Germinal center (tissue), 1 donor: ENCODE measurements around the gene TBXAS1.

ENCODE experiments used
- DNase-seq: peaks from one replicate; pipeline ENCODE4 v3.0.0; 2012; ENCODE audit warnings: mixed read lengths, low spot score

Gene TBXAS1

DNA sequence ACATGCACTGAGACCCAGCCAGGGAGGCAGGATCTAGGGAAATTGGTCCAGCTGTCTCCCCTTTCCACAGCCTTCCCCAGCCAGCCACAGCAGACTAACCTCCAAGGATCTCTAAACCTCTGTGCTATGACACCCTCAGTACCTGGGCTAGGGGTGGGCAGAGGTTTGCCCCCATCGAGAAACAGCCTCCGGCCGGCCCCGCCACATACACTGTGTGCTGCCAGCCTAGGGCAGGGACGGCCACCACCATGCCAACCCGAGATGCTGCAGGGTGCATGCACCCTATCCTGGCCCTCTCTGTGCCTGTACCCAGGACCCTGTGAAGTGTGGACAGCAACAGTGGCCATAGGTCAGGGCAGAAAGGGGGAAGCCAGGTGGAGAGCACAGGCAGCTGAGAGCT, 175.6 kb downstream of the TBXAS1 start:
- DNase-seq, result no peak

DNA sequence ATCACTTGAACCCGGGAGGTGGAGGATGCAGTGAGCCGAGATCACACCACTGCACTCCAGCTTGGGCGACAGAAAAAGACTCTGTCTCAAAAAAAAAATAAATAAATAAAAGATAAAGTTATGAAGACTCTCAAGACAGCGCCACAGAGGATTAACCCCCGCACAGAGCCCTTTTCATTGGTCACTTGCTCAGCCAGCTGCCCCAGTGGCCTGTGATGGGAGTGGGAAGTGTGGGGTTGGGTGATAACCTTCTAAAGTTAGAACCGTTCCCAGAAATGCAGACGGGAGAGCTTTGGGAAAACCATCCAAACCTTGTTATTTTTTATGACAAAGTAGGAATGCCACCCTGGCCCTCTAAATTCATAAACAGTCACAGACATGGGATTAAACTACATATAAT, 176.3 kb downstream of the TBXAS1 start:
- DNase-seq, result no peak

DNA sequence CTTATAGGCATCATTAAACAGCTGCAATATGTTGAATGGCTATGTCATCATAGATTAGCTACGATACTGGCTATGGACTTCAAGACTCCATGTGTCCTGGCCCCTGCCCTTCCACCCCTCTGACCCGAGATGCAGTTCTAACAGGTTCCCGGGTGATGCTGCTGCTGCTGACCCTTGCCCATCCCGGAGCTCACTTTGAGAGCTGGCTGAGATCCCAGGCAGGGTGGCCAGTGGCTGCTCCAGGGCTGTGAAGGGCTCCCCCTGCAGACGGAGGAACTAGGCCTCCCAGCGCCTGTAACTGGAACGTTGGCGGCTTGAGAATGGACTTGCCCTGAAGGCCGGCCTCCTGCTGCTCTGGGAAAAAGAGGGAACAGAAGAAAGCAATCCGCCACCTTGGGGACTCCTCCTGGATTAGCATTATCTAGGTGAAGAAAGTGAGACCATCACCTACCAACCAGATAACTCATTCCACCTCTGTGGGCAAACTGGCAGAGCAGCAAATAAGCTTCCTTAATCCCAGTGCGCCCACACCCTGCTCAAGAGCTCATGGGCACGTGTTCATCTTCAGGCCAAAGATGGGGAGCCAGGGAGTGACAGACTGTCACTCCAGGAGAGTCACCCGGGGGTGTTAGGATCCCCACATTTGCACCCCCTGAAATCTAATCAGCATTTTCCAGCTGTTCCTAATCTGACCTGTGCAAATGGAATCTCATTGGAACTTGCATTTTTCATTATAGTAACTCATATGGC, 176.9 kb downstream of the TBXAS1 start:
- no peak for DNase-seq

DNA sequence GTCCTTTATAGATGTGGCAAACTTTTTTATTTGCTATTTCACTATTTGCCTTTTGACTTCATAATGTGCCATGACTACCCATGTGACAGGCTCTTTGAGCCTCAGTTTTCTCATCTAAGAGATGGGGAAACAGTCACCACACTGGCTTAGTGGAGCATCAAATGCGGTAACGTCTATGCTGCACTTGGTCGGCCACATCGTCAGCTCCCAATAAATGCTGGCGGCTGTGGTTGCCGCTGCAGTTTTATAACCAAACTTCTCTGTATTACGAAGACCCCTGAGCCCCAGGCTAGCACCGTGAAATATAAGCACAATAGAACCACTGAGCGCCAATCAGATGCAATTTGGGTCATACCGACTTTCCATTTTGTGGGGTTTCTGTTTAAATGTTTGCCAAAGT, 177.5 kb downstream of the TBXAS1 start:
- no peak for DNase-seq

DNA sequence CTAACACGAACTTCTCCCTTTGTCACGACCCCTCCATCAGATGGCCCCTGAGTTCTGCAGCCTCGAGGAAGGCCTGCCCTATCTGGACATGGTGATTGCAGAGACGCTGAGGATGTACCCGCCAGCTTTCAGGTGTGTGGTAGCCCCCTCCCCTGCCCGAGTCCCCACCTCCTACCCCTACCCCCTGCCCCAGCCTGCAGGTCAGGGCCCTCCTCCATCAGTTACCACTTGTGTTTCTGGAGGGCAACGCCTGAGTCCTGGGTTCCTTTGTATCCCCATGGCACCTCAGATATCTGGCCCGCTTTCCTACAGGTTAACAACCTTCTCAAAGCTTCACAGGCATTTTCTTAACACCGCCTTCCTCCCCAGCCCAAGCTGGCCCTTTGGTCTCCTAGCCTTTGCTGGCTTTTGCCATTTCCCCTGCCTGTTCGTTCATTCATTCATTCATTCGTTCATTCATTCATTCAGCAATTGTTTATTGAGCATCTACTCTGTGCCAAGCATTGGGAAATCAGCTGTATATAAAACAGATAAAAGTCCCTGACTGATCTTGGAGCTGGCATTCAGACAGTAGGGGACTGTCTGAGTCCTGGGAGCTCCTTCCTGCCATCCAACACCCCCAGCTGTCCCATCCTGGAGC, 178.1 kb downstream of the TBXAS1 start:
- no peak for DNase-seq

DNA sequence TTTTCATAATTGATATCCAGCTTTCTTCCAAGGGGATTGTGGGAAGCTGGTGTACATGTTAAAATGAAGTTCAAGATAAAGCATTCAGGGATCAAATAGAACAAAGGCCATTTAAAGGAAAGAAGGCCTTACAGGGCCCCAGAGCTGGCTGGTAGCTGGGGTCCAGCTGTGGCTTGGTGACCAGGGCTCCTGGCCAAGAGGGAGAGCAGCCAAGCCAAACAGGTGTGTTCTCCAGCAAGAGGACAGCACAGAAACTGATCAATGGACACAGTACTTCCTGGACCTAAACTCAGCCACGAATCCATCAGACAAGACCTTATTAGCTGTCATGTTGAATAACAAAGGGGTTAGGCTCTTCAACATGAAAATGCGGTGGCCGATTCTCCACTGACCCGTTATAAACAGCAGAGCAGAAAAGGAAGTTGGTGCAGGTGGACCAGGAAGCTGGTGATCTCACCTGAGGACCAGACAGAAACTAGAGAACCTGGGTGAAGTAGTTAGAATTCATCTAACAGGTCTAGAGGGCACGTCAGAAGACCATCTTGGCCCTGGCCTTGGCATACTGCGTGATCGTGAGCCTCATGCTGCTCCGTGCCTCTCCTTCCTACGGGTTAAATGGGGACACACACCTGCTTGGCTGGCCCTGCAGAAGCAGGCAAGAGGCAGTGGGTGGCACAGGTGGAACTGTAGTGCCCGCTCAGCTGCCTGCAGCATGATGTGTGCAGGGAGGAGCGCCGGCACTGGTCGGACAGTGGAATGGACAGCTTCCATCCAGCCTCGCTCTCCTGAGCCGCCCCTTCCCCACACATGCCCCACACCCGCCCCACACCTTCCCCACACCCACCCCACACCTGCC, 179.9 kb downstream of the TBXAS1 start:
- no peak for DNase-seq

DNA sequence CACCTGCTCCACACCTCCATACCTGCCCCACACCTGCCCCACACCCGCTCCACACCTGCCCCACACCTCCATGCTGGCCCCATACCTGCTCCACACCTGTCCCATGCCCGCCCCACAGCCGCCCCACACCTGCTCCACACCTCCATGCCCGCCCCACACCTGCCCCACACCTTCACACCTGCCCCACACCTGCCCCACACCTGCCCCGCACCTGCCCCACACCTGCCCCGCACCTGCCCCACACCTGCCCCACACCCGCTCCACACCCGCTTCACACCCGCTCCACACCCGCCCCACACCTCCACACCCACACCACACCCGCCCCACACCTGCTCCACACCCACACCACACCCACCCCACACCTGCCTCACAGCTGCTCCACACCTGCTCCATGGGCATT, 180.7 kb downstream of the TBXAS1 start:
- no peak for DNase-seq

DNA sequence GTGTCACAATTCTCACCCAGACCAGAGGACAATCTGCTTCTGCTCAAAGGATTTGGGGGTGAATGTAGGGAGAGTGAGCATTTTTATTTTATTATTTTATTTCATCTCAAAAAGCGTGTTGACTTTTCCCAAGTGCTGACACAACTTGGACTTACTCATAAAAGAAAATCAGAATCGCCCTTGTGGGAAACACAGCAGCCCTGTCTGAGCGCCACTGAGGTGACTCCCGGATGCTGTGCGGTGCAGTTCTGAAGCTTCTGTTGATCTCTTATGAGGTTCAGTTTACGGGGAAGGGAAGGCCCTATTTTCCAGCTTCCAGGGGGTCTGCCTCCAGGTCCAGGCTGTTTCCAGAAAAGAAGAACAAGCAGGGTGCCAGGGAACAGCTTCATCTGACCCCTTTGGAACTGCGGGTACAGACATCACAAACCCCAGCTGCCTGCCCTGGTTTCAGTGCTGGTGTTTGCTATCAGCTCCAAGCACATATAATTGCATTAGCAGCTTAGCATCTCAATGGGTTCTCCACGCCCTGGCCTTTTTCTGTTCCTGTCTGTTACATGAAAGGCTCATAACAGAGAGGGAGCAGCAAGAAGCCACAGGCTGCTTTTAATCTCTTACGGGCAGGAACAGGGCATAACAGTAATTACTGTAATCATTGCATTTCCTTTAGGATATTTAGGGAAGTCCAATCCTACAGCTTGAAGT, 181.3 kb downstream of the TBXAS1 start:
- no peak for DNase-seq

DNA sequence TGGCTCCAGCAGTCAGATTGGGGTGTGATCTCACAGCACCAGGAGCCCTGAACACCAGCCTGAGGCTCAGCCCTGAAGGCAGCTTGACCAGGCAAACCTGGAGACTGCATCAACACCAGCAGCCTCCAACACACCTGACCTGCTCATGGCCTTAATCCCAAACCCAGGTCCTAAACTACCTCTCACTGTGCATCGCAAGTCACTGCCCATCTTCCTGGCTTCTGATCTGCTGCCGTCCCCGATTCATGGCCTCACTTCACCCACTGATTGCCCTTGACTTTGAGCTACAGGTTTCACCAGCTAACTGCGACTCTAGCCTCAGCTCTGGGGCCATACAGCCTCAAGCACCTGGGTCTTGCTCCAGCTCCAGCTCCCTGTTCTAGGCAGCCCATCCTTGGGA, 184.6 kb downstream of the TBXAS1 start:
- DNase-seq, result no peak

DNA sequence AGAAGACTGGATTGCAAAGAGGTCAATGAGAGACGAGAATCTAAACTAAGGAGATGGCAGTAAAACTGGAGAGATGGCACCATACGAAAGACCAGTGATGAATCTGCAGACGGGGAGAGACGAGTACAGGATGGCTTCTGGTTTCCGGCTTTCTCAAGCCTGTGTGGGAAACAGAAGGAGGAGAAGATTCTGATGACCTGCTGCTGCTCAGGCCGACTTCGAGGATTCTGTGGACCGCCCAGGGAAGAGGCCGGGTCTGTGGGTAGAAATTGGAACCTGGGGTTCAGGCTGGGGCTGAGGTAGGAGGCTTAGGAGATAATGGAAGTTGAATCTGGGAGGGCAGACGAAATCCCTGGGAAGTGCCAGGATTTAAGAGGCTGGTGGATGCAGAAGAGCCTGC, 185.1 kb downstream of the TBXAS1 start:
- no peak for DNase-seq

DNA sequence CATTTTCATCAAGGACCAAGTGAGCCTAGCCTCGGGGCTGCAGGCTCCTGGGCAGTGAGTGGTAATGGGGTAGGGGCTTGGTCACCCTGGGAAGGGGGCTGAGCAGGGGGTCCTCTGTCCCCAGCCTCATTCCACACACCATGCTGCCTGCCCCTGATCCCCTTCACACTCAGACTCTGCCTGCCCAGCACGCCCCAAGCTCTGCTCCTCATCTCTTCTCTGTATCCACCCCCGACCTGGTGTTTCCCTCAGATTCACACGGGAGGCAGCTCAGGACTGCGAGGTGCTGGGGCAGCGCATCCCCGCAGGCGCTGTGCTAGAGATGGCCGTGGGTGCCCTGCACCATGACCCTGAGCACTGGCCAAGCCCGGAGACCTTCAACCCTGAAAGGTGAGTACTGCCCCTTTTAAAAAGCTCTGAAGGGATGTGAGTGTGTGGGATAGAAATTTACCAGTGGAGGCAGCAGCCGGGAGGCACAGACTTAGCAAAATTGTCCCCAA, 186.5 kb downstream of the TBXAS1 start:
- no peak for DNase-seq

DNA sequence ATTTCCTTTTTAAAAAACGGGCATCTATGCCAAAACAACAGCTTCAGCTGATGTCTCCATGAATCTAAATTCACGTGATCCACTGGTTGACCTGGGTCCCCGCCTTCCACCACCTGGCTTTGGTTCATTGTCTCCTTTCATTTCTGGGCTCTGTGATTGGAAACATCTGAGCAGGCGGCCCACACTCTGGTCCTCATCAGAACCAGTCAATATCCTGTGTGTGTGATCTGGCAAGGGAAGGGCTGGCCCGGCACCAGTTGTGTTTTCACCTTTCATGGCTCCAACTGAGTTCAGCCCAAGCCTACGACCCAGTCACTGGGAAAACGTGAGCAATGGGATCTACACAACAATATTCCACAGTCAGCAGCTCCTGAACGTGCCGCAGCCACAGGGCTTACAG, 187.5 kb downstream of the TBXAS1 start:
- no peak for DNase-seq

DNA sequence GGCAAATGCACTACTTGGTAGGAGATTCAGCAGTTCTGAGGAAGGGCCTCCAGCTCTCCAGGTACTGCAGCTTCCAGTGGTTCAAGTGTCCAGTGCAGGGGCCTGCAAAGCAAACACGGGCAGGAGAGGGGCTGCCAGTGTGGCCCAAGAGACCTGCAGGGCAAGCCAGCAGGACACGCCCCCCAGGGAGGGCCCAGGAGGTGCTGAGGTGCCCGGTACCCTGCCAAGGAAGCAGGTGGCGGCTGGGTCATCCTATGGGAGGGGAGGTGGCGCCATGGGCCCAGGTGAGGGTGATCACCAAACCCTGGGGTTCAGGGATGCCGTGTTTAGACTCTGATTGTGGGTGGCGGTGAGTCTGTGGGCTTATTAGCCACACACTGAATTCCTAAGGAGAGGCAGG, 188.0 kb downstream of the TBXAS1 start:
- DNase-seq, result no peak

DNA sequence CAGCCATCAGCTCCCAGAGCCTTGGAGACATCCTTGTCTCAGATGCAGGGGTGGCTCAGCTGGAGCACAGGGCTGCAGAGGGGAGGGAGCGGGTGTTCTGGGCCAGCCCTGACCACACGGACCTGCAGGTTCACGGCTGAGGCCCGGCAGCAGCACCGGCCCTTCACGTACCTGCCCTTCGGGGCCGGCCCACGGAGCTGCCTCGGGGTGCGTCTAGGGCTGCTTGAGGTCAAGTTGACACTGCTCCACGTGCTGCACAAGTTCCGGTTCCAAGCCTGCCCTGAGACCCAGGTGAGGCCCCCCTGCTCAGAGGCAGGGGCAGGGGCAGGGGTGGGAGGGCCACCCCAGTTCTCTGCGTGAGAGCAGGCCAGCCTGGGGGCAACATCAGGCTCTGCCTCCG, 188.5 kb downstream of the TBXAS1 start:
- DNase-seq, result no peak

DNA sequence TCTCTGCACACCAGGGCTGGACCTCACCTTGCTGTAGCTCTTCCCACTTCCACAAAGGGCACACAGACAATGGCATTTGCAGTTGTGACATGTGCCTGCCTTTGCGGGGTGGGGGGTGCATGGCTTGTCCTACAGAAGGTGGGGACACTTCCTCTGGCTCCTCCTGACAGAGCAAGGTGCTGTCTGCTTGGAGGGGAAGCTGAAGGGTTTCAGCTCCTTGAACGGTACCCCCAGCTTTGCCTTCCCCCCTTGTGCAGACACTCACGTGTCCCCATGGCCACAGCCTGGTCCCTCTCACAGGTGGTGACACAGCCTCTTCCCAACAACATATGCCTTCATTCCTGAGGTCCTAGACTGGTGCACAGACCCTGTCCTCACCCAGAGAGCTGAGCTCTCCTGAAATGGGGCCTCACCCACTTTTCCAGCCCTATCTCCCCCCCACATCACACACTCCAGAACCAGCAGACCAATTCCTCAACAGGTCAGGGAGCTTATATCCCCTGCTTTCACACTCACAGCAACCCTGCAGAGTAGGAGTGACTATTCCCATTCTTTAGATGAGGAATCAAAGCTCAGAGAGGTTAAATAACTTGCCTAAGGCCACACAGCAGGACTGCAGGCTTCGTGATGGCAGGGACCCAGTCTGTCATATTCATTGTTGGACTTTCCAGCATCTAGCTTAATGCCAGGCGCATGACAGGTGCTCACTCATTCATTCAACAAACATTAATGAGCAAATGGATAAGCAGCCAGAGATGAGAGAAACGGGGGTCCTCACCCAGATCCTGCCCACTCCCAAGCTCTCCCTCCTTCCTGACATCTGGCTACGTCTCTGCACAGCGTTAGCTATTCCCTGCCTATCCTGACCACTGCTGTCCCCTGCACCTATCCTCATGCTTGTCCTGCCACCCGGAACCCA, 189.3 kb downstream of the TBXAS1 start:
- DNase-seq, result no peak

DNA sequence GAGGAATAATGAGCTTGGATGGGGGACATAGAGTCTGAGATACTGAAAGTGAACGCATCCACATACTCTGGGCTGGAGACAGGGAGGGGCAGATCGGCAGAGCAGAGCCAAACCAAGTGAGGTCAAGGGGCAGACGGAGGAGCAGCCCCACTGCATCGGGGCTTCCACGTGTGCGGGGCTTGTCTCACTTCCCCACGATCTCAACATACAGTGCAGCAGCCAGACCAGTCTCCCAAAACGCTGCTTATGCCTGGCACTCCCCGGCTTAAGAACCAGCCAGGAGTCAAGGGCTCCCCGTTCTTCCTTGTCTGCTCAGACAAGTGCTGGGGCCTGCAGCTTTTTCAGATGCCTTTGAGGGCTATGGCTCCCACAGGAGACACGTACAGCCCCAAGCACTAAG, 190.1 kb downstream of the TBXAS1 start:
- no peak for DNase-seq

DNA sequence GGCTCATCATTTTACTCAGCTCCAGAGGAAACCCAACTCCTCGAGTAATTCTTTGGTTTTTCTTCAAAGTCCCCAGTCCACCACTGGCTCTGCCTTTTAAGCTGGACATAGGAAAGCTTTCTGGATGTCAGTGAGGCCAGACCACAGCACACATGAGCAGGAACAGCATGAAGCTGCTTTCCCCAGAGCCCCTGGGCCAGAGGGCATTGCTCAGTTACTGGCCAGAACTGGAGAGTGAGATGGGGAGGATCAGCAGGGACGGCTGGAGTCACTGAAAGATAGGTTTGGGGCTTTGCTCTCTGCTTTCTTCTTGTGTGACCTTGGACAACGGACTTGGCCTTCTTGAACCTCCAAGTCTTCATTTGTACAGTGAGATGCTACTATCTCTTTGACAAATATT, 190.5 kb downstream of the TBXAS1 start:
- DNase-seq, result no peak

DNA sequence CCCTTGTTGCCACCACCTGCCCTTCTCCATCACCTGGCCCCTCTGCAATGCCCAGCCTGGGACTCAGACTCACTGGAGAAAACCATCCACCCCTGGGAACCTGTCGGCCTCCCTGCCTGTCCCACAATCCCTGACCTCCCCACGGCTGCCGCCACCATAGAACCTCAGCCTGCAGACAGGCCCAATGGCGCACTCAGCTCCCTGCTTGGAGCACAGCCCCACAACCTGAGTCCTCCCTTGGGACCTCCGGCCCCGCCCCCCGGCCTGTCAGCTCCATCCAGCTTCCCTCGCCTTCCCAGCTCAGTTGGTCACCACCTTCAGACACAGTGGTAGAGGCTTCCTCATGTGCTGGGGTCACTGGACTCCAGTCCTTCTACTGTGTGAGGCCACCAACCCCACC, 192.5 kb downstream of the TBXAS1 start:
- no peak for DNase-seq

DNA sequence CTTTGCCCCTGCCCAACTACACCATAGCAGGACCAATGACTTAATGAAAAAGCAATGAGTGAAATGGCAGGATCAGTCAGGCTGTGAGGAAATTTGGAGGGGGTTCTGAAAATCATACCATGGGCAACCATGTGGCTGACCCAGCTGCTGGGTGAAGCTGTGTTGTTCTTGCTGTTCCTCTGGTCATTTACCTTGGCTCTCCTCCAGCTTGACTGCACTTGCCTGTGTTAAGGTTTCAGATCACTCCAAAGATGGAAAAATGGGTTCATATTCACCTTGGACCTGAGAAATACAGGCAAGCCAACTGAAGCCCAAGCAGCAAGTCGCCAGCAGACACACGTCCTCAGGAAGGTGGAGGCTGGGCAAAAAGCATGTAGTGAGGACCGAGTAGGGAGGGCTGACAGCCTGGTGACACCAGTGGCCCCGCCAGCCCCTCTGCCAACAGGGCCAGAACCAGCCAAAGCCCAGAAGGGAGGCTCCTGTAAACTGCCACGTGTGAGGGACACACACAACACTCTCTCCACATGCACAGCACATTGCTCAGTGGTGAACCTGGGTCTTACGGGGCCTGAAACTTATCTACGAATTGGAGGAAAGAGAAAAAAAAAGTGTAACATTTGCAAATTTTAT, 193.6 kb downstream of the TBXAS1 start:
- no peak for DNase-seq

DNA sequence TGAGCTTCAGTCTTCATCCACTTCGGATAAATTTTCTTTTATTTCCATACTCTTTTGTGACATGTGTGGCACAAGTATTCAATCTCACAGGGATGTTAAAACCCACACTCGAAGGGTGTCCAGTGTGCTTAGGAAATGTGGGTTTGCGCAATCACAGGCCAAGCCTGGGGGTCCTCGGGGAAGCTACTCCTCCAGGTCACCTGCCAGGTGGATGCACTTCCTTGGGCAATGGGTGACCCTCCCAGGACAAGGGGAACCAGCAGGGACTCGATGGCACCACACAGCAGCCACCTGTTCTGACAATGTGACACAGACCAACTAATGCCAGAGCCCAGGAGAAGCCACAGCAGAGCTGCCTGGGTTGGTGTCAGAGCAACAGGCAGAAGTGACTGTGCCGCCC, 194.7 kb downstream of the TBXAS1 start:
- no peak for DNase-seq

DNA sequence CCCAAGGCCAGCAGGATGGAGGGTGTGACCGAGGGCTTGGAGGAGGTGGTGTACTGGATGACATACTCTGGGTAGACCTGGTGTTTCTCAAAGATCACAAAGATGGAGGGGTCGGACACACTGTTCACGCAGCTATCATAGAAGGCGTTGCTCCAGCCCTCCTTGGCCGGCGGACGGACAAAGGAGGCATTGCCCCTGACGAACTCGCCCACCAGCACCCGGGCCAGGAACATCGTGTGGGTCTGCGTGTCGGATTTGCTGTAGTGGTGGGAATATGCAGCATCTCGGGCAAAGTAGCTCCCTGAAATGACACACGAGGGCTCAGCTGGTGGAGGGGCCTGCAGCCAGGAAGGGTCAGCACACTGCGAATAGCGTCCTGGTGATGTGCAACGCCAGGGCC, 195.5 kb downstream of the TBXAS1 start:
- no peak for DNase-seq
